GM18951 (cell line): ENCODE data around the gene B3GNT3.
"Not testable (repeated sequence)": the region's sequence is repeated elsewhere in the genome, so short reads cannot be mapped to it uniquely, and the experiment has no call there.

Source experiments
- POLR2A ChIP-seq: IDR thresholded peaks from 4 replicates; pipeline ENCODE4 v1.6.1; 2011; ENCODE audit warnings: mild to moderate bottlenecking; ENCODE audit not compliant: insufficient read length, insufficient read depth; ENCODE audit errors: extremely low read depth
- in situ Hi-C: fragments of 300-500 bp; cut with MboI; formaldehyde crosslinking; loops from one replicate; pipeline ENCODE4 v1.12.0; 2022; ENCODE audit warnings: low sequenced_read_pairs, mixed read lengths, inconsistent platforms; ENCODE audit not compliant: unreplicated experiment

B3GNT3 gene

GRCh38 chr19:17775991-17776803 is 18.7 kb upstream of the B3GNT3 start:
- in situ Hi-C loops = no loop called here
- no peak for TF ChIP-seq POLR2A

GRCh38 chr19:17777840-17778239 is 17.1 kb upstream of the B3GNT3 start:
- in situ Hi-C loops = not testable (repeated sequence)

GRCh38 chr19:17778251-17778967 is 16.5 kb upstream of the B3GNT3 start:
- in situ Hi-C loops = no loop called here
- no peak for TF ChIP-seq POLR2A

GRCh38 chr19:17778968-17779929 is 15.7 kb upstream of the B3GNT3 start:
- in situ Hi-C loops = no loop called here

GRCh38 chr19:17780781-17781180 is 14.2 kb upstream of the B3GNT3 start:
- no peak for TF ChIP-seq POLR2A
- in situ Hi-C loops = no loop called here

More at GRCh38 chr19:17778968-17779929, 15.7 kb upstream of the B3GNT3 start:
- TF ChIP-seq POLR2A = no peak

- in situ Hi-C loops = not testable (repeated sequence)
These were observed 11.2 kb upstream of the B3GNT3 start for GRCh38 chr19:17783721-17784120.

GRCh38 chr19:17784201-17785008 is 10.5 kb upstream of the B3GNT3 start:
- TF ChIP-seq POLR2A = no peak
- in situ Hi-C loops = no loop called here

- in situ Hi-C loops = no loop called here
- TF ChIP-seq POLR2A = no peak
These were observed 7.5 kb upstream of the B3GNT3 start for GRCh38 chr19:17787274-17787913.

- in situ Hi-C loops = no loop called here
- TF ChIP-seq POLR2A = no peak
These were observed 6.3 kb upstream of the B3GNT3 start for GRCh38 chr19:17788632-17789031.

GRCh38 chr19:17790059-17790780 is 4.7 kb upstream of the B3GNT3 start:
- TF ChIP-seq POLR2A = no peak
- in situ Hi-C loops = no loop called here

- in situ Hi-C loops = no loop called here
- no peak for TF ChIP-seq POLR2A
These were observed 567 bp upstream of the B3GNT3 start for GRCh38 chr19:17794412-17794730.

GRCh38 chr19:17795495-17795856 is 538 bp downstream of the B3GNT3 start:
- no peak for TF ChIP-seq POLR2A
- in situ Hi-C loops = no loop called here
